Stimulated activated CD4-positive, alpha-beta T cell treated with anti-CD3 and anti-CD28 coated beads, Interleukin-12 subunit alpha, Interleukin-12 subunit beta, amount 100 ng/mL, for 4 hours (primary cell): ENCODE data around the gene PPP4R1.

ENCODE experiments used
- DNase-seq: peaks from one replicate; pipeline ENCODE4 v3.0.0-alpha.2; 2020

Gene PPP4R1

DNA sequence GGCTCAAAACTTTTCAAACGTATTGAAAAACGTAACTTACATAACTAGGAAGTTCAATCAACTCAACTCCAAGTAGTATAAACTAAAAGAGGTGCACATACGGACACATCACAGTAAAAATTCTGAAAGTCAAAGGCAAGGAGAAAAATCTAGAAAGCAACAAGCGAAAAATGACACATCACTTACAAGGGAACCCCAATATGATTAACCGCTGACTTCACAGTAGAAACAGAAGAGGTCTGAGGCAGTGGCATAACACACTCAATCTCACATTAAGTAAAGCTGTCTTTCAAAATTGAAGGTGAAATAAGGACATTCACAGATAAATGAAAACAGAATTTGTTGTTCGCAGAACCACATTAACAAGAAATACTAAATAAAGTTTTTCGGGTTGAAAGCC is 32.7 kb downstream of the PPP4R1 start:
- DNase-seq = no peak

DNA sequence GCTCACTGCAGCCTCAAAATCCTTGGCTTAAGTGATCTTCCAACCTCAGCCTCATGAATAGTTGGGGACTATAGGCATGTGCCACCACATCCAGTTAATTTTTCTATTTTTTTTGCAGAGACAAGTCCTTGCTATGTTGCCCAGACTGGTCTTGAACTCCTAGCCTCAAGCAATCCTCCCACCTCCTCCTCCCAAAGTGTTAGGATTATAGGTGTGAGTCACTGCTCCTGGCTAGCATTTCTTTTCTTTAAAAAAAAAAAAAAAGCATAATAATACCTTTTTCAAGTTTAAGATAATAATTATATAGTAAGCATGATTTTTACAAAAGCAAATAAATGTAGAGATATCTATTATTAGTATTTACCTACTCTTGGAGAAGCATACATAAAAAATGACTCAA is 36.1 kb downstream of the PPP4R1 start:
- DNase-seq = no peak

DNA sequence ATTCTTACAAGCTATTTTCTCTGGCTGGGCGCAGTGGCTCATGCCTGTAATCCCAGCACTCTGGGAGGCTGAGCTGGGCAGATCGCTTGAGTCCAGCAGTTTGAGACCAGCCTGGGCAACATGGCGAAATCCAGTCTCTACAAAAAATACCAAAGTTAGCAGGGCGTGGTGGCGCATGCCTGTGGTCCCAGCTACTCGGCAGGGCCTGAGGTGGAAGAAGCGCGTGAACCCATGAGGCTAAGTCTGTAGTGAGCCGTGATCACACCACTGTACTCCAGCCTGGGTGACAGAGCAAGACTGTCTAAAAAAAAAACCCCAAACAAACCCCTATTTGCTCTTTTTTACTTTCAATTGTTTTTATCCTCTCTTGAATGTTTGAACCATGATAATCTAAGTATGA is 37.0 kb downstream of the PPP4R1 start:
- no peak for DNase-seq

DNA sequence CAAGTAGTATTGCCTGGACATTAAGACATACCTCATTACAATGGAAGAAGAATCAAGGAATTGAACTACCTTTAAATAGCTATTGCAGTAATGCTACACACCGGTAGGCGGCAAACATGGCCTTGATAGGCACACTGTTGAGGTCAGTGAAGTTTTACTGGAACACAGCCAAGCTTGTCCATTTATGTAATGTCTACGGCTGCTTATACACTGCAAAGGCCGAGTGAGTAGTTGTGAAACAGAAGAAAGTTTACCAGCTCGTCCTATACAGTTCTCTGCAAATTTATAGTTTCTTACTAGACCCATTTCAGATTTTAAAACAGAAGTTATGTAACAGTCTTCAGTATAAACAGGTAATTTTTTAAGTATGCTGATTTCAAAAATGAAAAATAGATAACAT is 38.8 kb downstream of the PPP4R1 start:
- no peak for DNase-seq

DNA sequence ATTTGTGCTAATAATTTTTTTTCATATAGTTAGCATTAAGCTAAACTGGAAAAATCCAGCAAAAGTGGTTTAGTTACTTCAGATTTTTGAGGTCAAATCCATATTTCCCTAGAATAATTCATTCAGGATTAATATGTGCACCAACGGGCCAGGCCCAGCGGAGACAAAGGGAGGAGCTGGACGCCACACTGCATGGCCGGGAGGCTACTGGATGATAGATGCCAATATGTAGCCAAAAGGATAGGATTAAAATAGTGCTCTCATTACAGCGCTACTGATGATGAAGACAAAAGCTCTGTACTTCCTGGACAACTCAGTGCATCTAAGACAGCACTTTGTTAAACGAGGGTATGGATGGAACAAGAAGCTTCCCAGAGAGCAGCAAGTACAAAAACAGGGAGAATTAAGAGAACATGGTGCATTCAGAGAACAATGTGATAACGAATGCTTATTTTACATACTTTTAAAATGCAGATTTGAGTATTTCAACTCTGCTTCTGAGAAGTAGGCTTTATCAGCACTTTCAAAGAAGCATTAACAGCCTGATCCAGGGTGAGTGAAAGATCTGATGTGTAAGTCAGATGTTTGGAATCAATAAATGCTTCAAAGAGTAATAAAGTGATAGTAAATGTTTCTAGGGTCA is 39.8 kb downstream of the PPP4R1 start:
- no peak for DNase-seq

DNA sequence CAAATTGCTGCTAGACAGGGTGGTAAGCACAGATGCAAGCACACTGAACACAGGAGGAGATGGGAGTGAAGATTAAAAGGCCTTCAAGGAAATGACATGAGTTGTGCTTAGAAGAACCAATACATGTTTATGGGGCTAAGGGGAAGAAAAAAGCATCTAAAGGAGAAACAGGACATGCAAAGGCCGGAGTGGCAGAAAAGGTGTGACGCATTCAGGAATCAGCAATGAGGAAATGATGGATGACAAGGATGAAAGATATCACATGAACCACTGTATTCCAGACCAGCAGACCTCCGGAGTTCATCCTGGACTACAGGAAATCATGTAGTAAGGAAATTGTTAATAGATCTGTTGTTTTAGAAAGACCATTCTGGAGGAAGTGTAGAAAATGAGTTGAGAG is 42.8 kb downstream of the PPP4R1 start:
- DNase-seq = no peak

DNA sequence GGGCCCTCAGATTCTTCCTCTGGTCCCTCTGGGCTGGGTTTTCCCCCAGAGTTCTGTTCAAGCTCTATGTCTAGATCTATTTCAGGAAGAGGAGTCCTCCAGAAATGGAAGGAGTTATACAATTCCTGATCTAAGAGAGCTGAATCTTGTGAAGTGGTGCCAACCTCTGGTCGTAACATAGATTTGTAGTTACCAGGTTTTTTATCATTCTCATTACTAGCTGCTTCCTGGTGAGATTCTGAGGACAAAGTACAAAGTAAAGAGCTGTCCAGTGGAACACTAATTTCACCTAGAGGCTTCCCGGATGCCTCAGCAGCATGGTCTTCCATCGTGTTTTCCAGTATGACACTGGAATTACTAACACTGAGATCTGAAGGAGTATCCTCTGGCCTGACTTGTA is 44.1 kb downstream of the PPP4R1 start:
- DNase-seq = no peak

DNA sequence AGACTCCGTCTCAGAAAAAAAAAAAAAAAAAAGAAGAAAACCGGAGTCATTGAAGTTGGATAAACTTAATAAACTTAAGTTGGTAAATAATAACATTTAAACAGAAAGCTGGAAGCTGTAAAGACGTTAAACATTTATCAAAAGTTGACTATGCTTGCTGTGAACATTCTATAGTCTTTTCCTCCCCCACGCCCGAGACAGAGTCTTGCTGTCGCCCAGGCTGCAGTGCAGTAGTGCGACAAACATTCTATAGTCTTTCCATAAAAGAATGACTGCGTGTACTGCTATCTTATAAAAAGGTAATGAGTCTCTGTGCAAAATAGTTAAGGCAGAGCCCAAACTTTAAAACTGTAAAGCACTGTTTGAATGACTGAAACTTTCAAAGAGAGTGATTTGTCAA is 45.2 kb downstream of the PPP4R1 start:
- DNase-seq = no peak

DNA sequence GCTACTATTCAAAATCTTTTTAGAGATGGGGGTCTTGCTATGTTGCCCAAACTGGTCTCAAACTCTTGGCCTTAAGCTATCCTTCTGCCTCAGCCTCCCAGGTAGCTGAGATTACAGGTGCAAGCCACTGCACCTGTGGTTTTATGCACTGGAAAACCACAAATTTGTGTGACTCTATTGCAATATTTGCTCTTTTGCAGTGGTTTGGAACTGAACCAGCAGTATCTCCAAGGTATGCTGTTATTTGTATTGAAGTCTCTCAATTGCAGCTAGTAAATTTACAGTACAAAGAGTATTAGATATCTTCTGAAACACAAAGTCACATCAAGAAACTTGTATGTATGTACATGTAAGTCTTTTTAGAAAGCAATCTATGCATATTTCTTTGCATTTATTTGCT is 46.2 kb downstream of the PPP4R1 start:
- DNase-seq = no peak

DNA sequence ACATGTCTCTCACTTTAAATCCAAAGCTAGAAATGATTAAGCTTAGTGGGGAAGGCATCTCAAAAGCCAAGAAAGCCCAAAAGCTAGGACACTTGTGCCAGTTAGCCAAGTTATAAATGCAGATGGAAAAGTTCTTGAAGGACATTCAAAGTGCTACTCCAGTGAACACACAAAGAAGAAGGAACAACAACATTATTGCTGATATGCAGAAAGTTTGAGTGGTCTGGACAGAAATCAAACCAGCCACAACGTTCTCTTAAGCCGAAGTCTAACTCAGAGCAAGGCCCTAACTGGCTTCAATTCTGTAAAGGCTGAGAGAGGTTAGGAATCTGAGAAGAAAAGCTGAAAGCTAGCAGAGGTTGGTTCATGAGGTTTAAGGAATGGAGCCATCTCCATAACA is 49.0 kb downstream of the PPP4R1 start:
- no peak for DNase-seq

DNA sequence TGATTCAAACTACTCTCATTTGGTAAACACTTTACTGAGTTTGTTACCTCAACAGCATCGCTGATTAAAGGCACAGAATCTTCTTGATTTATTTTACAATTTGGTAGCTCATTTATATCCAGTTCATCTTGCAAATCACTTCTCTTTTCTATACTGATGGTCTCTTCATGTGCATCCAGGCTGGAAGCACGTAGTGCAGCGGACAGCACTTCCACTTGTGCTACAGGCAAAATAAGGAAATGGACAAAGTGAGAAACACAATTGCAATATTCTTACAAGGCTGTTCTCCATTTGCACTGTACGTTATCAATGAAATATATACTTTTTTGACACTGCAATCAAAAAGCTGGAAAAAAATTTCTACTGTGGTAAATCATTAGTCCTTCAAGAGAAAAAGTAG is 51.0 kb downstream of the PPP4R1 start:
- no peak for DNase-seq

DNA sequence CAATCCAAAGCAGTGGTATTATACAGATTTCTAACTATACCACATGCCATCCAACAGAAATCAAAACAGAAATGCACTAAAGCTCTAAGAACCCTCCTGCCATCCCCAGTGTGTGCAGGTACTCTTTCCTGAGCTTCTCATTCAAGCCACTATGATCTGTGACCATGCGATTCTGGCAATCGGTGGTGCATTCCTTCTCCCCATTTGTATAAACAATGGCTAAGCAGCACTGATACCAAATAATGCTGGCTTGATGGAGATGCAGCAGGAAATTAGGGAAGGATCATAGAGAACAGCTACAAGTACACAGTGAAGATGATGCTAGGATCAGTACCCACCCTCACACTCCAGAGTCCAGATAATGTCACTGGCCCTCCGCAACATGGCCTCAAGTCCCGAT is 51.8 kb downstream of the PPP4R1 start:
- DNase-seq = no peak

DNA sequence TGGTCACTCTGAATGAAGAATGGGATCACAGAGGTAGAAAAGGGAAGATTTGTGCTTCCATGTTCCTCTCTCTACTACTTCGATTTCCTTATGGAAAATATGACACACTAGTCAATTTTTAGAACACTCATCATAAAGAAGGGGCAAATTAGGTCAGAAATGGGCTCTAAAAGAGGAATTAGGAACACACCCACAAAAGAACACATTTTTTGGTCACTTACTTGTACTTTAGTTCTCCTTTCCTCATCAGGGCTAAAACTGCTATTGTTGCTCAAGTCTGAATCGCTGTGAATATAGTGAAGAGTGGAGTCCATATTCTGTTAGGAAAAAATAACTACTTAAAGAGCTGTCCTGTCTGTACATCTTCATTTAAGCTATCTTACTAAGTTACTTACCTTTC is 52.6 kb downstream of the PPP4R1 start:
- no peak for DNase-seq

DNA sequence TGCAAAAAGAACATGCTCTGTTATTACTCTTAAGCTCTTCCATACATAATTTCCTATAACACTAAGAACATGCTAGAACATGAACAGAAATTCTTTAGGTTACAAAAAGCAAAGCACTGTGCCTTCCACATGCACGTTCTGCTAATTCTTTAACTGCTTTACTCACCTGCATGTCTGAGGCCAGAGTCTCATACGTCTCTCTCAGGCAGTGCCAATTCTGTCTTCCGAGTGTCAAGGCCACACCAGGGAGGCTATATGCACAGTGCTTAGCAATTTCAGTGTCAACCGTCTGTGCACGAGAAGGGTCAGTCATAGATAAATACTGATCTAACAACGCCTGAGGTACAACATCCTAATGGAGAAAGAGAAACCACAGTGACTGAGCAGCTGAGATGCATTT is 55.1 kb downstream of the PPP4R1 start:
- DNase-seq = no peak

DNA sequence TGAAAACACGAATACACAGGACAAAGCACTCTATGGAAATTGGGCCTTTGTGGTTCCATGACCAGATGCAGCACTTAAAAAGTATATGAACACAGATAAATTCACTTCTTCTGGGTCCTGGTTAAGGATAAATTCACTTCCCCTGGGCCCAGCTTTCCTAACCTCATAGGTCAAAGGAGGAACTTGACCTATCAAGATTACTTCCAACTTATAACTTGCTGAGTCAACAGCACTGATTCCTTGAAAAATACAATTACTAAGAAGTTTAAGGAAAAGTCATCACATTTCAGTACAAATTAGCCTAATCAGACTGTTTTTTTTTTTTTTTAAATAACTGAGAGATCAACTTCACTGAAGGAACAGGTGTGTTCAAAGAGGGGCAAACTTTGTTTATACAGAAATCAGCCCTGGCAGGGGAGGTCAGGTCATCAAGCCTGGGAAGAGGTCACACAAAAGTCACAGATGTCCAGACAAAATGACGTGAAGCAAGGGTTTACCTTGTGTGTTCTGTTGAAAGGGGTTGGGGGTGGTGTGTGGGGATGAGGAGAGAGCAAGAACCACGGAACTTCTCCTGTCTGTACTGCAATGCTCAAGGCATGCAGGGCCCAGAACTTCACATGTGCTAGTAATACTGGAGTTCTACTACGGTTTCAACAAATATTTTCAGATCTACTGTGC is 55.8 kb downstream of the PPP4R1 start:
- no peak for DNase-seq

DNA sequence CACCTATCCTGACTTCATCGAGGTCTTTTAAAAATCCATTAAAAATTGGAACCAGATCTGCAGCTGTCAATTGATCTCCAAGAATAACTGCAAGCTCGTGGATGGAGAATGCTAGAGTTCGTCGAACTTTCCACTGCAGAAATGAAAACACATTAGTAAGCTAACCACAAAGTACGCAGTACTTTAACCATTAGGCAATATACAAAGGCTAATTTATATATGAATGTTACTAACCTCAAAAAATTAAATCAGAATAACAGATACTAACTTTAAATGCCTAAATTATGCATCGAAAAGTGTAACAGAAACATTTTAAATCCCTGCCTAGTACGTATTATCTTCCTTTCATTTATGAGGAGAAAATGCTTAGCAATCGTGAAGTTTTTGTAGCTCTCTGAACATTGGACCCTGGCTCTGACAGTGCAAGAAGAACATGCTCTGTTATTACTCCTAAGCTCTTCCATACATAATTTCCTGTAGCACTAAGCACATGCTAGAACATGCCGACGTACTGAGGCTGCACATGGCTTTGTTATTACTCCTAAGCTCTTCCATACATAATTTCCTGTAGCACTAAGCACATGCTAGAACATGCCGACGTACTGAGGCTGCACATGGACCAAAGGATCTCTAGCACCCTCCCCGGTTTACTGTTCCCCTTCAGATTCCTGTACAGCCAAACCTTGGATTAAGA is 57.0 kb downstream of the PPP4R1 start:
- no peak for DNase-seq

DNA sequence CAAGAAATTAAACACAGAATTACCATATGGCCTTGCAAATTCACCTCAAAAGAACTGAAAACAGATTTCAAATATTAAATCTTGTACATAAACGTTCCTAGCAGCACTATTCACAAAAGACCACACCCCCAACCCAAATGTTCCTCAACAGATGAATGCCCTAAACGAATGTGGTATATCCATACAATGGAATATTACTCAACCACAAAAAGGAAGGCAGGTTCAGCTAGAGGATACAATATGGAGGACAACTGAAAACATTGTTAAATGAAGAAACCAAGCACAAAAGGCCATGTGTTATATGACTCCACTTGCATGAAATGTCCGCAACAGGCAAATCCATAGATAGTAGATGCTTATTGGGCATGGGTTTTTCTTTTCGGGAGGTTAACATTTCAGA is 61.7 kb downstream of the PPP4R1 start:
- no peak for DNase-seq

DNA sequence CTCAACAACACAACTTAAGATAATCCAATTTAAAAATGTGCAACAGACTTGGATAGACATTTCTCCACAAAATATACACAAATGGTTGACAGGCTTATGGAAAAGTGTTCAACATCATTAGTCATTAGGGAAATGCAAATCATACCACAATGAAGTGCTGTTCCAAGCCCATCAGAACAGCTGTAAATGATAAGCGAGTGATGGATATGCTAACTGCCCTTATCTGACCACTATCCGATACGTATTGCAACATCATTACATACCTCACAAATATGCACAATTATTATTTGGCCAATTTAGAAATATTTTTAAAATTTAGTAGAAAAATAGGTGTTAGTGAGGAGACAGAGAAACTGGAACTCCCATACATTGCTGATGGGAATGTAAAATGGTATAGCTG is 62.2 kb downstream of the PPP4R1 start:
- no peak for DNase-seq

DNA sequence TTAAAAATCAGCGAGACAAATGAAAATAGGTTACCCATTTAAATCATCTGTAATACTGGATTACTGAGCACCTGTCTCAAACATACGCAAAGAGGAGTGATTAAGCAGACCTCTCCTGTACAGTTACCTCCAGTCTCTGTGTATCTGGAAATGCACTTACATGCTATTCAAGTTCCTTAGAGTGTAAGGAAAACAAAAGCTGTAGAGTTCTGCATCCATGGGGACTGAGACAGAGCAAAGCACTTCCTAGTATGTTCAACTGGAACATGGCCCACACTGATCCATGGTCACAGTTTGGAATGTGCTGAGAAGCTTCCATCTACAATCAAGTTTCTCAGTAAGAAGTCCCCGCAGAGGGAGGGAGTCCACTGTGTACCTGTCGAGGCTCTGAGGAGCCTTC is 63.9 kb downstream of the PPP4R1 start:
- DNase-seq = no peak

DNA sequence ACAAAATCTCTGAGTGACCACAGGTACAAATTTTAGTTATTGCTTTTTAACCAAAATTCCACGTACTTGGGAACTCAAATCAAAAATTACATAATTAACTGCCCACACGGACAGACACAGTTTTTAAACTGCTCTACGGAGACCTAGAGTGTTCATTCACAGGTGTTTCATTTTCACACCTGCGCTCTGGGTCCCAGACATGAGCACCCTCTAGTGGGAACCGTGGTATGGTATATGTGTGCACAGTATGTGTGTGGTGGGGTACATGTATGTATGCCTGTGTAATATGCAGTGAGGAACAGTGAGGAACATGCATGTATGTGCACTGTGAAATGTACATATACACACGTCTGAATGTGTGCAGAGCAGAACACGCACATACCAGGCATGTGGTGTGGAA is 65.0 kb downstream of the PPP4R1 start:
- no peak for DNase-seq

DNA sequence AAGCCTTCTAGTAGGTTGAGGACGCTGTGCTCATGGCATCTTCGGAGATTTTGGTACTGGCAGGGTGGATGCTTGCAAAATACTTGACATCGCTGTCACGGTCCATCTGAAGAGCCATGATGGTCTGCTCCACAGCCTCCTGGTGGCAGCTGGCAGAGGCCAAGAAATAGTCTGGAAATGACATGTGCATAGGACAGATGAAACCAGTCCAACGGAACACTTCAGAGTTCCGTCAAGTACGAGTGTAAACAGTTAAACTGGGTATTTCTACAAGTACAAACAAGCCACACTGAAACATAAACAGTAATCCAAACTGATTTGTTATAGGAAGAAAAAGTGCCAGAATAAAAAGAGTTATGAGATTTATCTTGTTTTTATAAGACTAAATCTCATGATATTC is 66.6 kb downstream of the PPP4R1 start:
- DNase-seq = no peak

DNA sequence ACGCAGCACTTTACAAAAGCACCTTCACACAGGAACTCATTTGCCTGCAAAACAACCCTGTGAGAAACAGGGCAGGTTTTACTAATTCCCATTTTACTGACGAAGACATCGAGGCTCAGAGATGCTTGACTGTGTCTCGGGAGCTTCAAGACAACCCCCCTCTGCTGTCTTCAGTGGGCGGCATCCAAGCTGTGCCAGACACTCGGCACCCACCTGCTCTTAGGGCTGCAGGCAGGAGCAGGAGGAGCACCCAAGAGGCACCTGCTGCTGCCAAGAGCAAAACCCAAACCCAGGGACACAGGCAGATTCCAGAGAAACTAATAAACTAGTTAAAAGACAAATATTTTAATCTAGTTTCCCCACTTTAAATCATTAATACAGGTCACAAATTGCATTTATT is 67.9 kb downstream of the PPP4R1 start:
- no peak for DNase-seq

DNA sequence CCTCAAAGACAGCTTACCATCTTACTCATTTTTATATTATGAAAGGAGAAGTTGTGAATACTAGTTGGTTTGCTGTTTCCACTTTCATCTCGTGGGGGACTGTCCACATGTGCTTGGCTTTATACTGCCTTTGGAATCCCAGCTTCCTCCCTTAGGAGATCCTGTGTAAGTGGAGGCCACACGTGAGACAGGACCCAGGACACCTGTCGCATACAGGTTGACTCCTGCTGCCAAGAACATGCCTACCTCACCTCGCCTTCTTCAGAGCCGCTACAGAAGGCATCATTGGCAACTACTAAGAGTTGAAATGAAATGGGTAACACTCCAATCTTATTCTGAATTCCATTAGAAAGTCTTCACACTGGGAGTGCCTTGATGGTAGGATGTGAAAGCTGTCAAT is 69.3 kb downstream of the PPP4R1 start:
- DNase-seq = no peak

DNA sequence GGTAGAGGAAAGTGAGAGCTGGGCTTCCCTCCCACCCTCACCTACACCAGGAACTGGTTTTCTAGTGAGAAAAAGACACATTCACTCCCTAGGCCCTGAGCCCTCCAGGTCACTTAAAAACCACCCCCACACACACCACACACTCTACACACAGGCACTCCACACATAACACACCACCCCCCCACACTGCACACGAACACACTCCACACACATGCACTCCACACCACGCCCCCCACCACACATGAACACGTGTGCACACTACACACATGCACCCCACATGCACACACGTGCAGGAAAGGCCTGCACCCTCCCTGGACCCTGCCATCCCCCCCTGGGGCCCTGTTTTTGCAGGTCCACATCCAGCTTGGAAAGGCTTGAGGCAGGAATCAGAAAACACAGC is 71.4 kb downstream of the PPP4R1 start:
- DNase-seq = no peak

DNA sequence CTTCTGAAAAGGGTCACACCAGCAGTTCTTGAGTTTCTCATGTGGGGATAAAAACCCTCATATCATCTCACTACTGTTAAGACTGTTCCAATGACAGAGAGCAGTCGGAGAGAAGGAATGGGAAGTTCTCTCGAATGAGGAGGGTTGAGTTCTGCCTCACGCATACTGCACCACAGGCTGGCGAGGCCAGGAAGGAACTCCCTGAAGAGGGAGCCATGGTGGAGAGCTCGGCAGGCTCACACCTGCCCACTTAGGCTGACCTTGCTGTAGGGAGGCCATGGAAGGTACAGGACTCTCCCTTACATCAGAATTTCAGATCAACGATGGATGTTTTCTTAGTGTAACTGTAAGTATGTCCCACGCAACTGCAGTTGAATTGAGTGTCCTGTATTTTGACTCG is 74.4 kb downstream of the PPP4R1 start:
- DNase-seq = no peak
